ENCODE measurements around the gene AMOTL1. TPM values are rescaled to one million over a fixed set of nuclear protein-coding genes. Genes with fewer than 3 reads are reported as not detected.
"Not testable (repeated sequence)": the region's sequence is repeated elsewhere in the genome, so short reads cannot be mapped to it uniquely, and the experiment has no call there.

The AMOTL1 gene
- total RNA-seq, 1 donor from 2014 or later: 64.8 TPM

DNA sequence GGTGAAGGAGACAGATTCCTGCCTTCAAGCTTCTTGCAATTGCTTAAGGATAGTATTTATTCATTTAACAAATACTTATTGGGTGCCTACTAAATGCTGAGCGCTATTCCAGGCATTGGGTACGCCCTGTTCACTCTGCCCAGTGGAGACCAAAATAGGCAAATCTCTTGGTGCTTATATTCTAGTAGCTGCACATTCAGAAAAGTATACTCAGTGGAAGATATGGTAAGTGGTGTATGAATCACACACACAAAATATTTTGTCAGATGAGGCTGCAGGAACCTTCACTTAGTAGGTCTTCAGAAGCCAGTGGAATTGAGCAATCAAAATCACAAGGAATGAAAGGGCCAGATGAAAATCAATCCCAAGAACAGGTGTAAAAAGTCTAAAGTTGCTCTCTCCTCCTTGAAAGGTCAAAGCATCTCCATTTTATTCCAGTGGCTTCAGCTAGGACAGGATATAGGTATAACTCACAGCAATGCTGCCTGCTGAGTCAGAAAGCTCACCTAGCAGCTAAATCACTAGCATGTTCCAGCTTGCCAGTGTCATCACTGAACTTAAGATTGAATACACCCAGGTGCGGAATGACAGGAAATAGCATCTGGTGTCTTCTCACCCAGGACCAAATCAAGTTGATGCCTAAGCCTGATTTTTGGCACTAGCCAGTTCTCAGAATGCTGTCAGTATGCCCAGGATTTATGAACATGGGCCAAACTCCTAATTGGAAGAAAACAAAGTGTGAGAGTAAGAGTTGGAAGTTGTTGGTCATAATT, 83.9 kb downstream of the AMOTL1 start:
- H3K9me3 Mint-ChIP-seq: no peaks in the 10 kb centered on the region
- TF ChIP-seq, protein P1, sequence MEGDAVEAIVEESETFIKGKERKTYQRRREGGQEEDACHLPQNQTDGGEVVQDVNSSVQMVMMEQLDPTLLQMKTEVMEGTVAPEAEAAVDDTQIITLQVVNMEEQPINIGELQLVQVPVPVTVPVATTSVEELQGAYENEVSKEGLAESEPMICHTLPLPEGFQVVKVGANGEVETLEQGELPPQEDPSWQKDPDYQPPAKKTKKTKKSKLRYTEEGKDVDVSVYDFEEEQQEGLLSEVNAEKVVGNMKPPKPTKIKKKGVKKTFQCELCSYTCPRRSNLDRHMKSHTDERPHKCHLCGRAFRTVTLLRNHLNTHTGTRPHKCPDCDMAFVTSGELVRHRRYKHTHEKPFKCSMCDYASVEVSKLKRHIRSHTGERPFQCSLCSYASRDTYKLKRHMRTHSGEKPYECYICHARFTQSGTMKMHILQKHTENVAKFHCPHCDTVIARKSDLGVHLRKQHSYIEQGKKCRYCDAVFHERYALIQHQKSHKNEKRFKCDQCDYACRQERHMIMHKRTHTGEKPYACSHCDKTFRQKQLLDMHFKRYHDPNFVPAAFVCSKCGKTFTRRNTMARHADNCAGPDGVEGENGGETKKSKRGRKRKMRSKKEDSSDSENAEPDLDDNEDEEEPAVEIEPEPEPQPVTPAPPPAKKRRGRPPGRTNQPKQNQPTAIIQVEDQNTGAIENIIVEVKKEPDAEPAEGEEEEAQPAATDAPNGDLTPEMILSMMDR (conservative IDR thresholded peaks at IDR 0.05): no peak
- H3K4me1 Mint-ChIP-seq (ENCODE audit: unreplicated experiment): no peaks in the 10 kb centered on the region
- H3K27me3 Mint-ChIP-seq: no peaks in the 10 kb centered on the region
- H3K4me3 Mint-ChIP-seq: no peak overlapping the region
- H3K36me3 Mint-ChIP-seq: peaks cover 54% of the 10 kb centered on the region
- DNase-seq (ENCODE audit: extremely low spot score, unreplicated experiment): no peak
- no peak overlapping the region for H3K27ac Mint-ChIP-seq

DNA sequence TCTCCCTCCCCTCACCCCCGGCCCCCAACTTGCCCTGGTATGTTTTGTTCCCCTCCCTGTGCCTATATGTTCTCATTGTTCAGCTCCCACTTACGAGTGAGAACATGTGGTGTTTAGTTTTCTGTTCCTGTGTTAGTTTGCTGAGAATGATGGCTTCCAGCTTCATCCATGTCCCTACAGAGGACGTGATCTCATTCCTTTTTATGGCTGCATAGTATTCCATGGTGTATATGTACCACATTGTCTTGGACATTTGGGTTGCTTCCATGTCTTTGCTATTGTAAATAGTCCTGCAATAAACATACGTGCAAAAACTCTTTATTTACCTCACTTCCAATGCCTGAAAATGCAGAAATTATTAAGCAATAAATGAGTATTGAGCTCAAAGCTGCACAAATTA, 85.1 kb downstream of the AMOTL1 start:
- H3K4me3 Mint-ChIP-seq; H3K27ac Mint-ChIP-seq; DNase-seq (ENCODE audit: extremely low spot score, unreplicated experiment); H3K4me1 Mint-ChIP-seq (ENCODE audit: unreplicated experiment); H3K27me3 Mint-ChIP-seq; H3K9me3 Mint-ChIP-seq: not testable (repeated sequence)
- peaks cover 58% of the 10 kb centered on the region for H3K36me3 Mint-ChIP-seq

DNA sequence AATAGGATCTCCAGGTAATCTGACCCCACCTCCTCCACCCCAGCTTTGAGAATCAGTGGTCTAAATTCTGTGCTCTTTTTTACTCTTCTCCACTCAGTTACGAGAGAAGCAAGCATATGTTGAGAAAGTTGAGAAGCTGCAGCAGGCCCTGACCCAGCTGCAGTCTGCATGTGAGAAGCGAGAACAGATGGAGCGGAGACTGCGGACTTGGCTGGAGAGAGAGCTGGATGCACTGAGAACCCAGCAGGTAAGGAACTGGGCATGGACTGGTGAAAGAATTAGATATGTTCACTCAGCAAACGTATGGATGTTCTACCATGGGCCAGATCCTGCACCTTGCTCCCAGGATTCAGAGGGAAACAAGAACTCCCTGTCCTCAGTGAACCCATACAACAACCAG, 85.7 kb downstream of the AMOTL1 start:
- no peaks in the 10 kb centered on the region for H3K27me3 Mint-ChIP-seq
- DNase-seq (ENCODE audit: extremely low spot score, unreplicated experiment): no peak
- peaks cover 56% of the 10 kb centered on the region for H3K36me3 Mint-ChIP-seq
- H3K27ac Mint-ChIP-seq: no peak overlapping the region
- no peaks in the 10 kb centered on the region for H3K9me3 Mint-ChIP-seq
- H3K4me1 Mint-ChIP-seq (ENCODE audit: unreplicated experiment): no peaks in the 10 kb centered on the region
- no peak overlapping the region for H3K4me3 Mint-ChIP-seq
- TF ChIP-seq, protein P1 (conservative IDR thresholded peaks at IDR 0.05): no peak

DNA sequence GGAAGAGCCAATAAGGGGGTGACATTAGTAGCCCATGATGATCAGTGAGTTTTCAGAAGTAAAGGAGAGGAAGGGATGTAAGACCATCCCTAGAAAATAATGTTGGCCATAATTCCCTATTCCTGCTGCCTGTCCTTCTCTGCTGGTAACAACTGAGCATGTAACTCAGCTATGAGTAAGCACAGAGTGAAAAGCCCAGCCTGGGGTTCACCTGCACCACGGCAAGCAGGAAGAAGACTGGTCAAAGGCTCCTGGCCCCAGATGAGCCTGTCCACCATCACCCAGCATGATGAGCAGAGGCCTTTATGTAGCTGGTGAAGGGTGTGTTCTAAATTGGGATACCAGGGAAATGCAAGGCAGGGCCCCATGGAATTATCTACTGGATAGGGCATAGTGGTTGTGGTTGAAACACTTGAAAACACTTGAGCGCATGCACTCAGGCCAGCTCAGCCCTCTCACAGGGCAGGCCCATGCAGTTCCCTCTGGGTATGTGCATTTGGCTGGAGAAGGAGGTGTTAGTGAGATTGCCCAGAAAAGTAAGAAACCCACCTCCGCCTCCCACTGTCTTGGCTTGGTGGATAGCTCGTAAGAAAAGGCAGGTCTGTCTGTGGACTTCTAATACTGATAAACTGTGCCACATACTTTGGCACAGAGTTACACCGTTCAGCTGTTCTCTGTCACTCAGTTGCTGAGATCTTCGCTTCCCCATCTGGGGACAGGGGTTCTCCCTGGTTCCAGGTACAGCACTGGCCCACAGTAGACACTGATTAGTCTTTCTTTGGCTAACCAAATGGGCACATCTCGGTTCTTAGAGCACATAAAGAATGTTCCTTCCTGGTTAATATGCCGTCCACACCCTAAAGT, 86.8 kb downstream of the AMOTL1 start:
- TF ChIP-seq, protein P1 (conservative IDR thresholded peaks at IDR 0.05): no peak
- Mint-ChIP-seq H3K27ac (no peak overlapping the region), H3K9me3 (no peaks in the 10 kb centered on the region)

DNA sequence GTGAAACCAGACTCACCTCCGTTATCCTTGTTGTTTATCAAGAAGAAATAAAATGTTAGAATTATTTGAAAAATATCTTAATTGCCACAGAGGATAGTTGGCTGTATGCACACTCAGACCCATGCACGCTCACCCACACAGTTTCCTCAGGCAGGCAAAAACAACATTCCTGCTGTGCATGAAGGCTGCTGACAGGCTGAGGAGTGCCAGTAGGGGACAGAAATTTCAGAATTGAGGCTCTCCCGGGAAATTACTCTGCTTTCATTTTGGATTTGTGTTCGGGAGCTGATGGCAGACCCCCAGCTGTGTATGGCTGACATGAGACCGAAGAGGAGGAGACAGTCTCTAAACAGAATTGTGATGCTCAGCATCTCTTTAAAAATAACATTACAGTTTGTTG, 87.5 kb downstream of the AMOTL1 start:
- peaks cover 61% of the 10 kb centered on the region for H3K36me3 Mint-ChIP-seq

More for the DNA sequence above, 86.8 kb downstream of the AMOTL1 start:
- no peak overlapping the region for H3K4me3 Mint-ChIP-seq
- DNase-seq (ENCODE audit: extremely low spot score, unreplicated experiment): no peak
- peaks cover 64% of the 10 kb centered on the region for H3K36me3 Mint-ChIP-seq
- H3K4me1 Mint-ChIP-seq (ENCODE audit: unreplicated experiment): no peaks in the 10 kb centered on the region
- no peaks in the 10 kb centered on the region for H3K27me3 Mint-ChIP-seq

More for the DNA sequence above, 87.5 kb downstream of the AMOTL1 start:
- Mint-ChIP-seq H3K4me3 (no peak overlapping the region), H3K9me3 (no peaks in the 10 kb centered on the region), H3K27ac (no peak overlapping the region), H3K4me1 (ENCODE audit: unreplicated experiment) (no peaks in the 10 kb centered on the region), H3K27me3 (no peaks in the 10 kb centered on the region)
- DNase-seq (ENCODE audit: extremely low spot score, unreplicated experiment): no peak
- TF ChIP-seq, protein P1 (conservative IDR thresholded peaks at IDR 0.05): no peak

All from type B pancreatic cell (in vitro differentiated cells).